Non-pigmented ciliary epithelial cell (primary cell): Measurements from ENCODE around the gene RNU1-3.
"Not testable (repeated sequence)": the region's sequence is repeated elsewhere in the genome, so short reads cannot be mapped to it uniquely, and the experiment has no call there.

ENCODE experiments used
- DNase-seq: peaks from one replicate; pipeline ENCODE4 v3.0.0-alpha.2; 2010; ENCODE audit warnings: low read depth

Gene RNU1-3

GRCh38 chr1:16666502-16667413 is at the start of gene RNU1-3:
RNU1-3 (minus strand) TSS chr1:16666948.
- DNase-seq, result not testable (repeated sequence)

- not testable (repeated sequence) for DNase-seq
Observed at GRCh38 chr1:16713480-16713879, 46.7 kb upstream of the RNU1-3 start.

- DNase-seq, result not testable (repeated sequence)
Observed at GRCh38 chr1:16712984-16713383, 46.2 kb upstream of the RNU1-3 start.

DNA sequence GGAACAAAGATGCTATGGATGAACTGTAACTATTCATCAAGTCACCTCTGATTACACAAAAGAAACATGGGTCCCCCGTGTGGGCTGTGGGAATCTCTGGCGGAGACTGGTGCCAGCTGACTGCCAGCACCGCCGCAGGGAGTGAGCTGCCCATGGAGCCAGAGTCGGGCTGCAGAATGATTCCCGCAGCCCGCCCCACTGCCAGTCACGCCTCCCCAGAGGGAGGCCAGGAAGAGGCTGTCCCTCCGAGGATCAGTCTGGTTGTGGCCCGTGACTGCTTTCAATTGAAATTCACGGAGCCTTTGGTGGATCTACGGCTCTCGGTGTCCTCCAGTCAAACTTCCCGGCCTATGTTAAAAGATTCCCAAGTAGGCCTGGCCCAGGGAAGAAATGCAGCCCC is 45.8 kb upstream of the RNU1-3 start:
- not testable (repeated sequence) for DNase-seq

DNA sequence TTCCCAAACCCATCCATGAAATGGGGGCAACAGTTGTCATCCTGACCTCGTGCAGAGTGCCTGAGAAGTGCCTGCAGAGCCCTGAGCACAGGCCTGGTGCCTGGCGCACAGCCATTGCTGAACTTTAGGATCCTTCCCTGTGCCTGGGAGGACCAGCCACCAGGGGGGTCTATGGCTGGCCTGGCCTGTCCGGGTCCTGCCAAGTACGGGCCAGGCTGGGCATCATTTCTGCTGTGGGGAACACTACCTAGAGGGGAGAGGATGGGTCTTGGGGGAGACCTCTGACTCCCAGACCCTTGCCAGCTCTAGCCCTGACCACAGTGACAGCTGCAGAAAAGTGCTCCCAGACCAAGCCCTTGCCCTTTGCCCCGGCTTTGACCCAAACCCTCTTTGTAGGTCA is 45.4 kb upstream of the RNU1-3 start:
- DNase-seq, result not testable (repeated sequence)

DNA sequence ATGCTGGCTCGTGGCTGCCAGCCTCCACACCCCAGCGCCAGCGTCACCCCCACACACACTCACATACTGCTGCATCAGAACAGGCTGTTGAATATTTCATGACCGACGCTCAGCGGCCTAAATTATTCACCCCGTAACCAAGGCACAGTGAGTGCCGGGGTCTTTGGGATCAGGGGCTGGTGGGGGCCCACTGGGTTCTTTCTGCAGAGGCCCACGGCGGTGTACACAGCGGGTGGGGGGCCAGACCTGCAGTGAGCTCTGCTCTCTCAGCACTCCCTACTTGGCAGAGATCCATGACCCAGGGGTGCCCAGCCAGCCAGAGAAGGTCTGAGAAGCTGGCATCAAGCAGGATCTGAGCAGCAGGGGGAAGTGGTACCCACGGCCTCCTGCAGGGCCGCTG is 43.9 kb upstream of the RNU1-3 start:
- not testable (repeated sequence) for DNase-seq

GRCh38 chr1:16709659-16710087 is 42.9 kb upstream of the RNU1-3 start:
- not testable (repeated sequence) for DNase-seq

GRCh38 chr1:16708704-16709103 is 42.0 kb upstream of the RNU1-3 start:
- DNase-seq, result not testable (repeated sequence)

DNA sequence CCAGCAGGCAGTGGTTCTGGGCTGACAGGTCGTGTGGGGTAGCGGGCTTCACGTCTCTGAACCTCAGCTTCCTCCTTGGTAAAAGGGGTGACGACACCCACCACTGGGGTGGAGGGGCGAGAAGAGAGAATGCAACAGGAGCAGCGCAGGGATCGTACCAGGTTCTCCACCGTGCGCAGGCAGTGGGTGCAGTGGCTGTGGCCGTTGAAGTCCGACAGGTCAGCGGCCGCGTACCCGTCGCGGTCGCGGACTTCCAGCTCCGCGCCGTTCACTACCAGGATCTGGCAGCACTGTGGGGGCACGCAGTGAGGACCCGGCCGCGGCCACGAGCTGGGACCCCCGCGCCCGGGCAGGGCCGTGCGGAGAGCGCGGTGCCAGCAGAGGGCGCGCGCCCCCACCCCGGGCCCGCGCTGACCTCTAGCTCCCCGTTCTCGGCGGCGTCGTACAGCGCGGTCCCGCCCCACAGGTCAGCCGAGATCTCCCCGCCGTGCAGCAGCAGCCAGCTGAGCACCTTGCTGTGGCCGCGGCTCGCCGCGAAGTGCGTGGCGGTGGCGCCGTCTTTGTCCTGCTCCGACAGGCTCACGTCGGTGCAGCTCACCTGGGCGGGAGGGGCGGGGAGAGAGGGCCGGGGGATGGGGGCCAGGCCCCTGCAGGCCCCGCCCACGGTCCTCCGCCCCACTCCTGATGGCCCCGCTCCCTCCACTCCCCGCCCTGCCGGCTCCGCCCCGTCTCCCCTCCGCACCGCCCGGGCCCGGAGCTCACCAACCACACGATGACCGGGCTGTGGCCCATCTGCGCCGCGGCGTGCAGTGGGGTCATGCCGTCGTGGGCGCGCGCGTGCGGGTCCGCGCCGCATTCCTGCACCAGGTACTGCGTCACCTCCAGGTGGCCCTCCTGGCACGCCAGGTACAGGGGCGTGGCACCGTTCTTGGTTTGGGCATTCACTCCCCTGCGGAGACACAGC is 40.7 kb upstream of the RNU1-3 start:
- DNase-seq, result not testable (repeated sequence)

DNA sequence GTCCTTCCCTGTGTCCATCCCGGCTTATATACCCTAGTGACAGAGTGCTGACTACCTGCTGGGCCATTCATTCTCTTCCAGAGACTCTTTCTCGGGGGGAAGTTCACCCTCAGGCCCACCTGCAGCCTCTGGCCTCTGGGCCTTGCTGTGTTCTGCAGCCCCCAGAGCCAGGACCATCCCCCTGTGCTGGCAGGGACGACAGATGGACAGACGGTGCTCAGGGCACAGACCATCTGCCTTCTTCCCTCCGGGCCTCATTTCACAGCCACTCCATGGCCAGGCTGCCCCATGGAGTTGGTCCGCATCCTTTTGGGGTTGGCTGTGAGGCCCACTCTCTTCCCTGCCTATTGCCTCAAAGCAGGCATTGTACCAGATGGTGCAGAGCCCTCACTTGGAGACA is 39.6 kb upstream of the RNU1-3 start:
- DNase-seq, result not testable (repeated sequence)

GRCh38 chr1:16704502-16705100 is 37.9 kb upstream of the RNU1-3 start:
- DNase-seq, result not testable (repeated sequence)

DNA sequence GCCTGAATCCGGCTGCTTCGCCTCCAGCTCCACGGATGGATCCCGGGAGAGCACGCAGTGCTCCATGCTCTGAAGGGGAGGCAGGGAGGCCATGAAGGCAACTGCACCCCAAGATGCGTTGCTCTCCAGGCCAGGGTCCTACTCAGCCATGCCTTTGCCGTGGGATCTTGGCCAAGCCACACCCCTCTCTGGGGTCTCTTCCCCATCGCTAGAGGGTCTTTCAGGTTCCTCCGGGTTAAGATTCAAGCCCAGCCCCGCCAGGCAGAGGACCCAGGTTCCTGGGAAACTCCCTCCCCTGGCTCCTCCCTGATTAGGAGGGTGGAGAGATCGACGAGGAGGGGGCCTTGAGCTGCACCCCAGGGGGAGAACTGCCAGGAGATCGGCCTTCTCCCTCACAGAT is 37.3 kb upstream of the RNU1-3 start:
- not testable (repeated sequence) for DNase-seq

DNA sequence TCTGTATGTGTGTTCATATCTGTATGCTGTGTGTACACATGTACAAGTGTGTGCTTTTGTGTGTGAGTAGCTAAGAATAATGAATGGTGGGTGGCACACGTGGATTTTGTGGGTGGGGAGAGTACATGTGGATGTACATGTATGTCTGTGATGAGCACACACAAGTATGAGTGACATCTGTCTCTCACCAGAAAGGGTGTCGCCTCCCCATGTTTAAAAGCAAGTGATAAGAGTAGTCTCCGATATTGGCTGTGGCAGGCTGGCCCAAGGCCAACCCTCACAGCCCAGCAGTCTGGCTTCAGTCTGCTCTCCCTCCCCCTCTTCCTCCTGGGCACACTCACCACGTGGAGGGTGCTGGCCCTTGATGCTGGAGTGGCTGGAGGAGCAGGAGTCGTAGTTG is 36.9 kb upstream of the RNU1-3 start:
- not testable (repeated sequence) for DNase-seq

DNA sequence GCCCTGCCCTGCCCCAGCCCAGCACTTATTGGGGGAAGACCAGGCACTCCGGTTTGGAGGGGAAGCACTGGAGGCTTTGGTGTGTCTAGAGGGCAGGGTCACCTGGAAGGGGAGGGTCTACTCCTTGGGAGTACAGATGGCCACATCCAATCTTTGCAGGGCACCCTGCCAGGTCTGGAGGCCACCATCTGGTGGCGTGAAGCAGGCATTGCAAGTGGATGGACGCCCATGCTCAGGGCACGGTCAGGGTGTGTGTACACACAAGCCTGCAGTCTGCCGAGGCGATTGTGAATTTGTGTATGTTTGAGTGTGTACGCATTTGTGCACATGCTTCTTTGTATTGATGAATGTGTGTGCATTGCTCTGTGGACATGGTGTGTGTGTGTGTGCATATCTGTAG is 36.4 kb upstream of the RNU1-3 start:
- DNase-seq, result not testable (repeated sequence)

DNA sequence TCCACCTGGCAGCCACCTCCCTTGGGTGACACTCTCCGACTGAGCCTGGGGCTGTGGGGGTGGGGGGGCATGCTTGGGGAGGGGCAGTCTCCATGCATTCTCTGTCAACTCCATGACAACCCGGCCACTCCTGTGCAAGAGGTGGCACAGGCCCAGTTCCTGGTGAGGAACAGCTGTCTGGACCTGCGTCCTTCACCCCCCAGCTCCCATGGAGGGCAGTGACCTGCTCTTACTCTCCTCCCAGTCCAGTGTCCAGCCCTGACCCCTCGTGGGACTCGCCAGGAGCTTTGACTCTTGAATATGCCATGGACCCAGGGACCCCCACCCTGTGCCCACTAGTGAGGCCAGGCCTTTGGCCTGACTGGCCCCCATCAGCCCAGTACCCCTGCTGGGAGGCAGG is 35.5 kb upstream of the RNU1-3 start:
- DNase-seq, result not testable (repeated sequence)

- DNase-seq, result not testable (repeated sequence)
Observed at GRCh38 chr1:16701189-16701588, 34.4 kb upstream of the RNU1-3 start.

- DNase-seq, result not testable (repeated sequence)
Observed at GRCh38 chr1:16700138-16700895, 33.6 kb upstream of the RNU1-3 start.

DNA sequence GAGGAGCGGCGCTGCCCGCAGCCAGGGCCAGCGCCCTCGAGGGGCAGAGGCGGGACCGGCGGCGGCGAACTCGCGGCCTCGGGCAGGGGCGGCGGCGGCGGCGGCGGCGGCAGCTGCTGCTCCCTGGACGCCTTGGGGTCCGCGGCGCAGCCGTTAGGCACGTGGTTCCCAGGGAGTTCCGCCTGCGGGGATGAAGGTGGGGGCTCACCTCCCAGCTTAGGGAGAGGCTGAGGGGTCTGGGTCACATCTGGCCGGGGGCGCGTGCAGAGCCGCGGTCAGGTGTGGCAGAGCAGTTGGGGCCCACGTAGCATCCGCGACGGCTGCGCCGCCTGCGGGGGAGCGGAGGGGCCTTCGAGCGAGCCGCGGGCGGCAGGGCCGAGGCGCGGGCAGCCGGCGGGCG is 32.7 kb upstream of the RNU1-3 start:
- DNase-seq, result not testable (repeated sequence)

GRCh38 chr1:16697152-16697551 is 30.4 kb upstream of the RNU1-3 start:
- DNase-seq, result not testable (repeated sequence)

DNA sequence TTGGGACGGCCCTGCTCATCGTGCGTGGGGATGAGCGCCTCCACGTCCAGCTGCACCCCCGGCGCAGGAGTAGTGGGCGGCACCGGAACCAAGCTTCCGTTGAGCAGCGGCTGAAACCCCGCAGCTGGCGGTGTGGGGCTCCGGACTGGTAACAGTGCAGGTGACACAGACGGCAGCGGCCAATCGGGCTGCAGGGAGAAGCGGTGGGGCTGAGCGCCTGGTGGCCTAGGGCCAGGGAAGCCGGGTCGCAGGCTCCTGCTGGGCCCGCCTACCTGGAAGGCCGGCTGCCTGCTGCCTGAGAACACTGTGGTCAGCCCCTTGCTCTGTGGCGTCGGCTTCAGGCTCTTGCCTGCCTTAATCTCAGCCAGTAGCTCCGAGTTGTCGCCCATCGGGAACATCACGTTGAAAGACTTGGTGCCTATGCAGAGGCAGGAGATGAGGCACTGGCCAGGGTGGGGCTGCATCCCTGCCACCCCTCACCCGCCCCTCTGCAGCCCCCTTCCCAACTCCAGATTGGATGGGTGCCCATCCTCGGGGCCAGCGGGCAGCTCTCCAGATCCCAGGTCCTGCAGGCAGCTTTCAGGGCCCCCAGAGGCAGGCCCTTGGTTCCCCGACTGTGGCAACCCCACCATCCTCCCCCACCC is 29.9 kb upstream of the RNU1-3 start:
- not testable (repeated sequence) for DNase-seq

GRCh38 chr1:16694308-16694702 is 27.6 kb upstream of the RNU1-3 start:
- not testable (repeated sequence) for DNase-seq
